EH (cell line): ENCODE measurements around the gene RBBP8.
"Not testable (repeated sequence)": the region's sequence is repeated elsewhere in the genome, so short reads cannot be mapped to it uniquely, and the experiment has no call there.

Experiments used
- DNase-seq: peaks from one replicate; pipeline ENCODE4 v3.0.0-alpha.2; 2015; ENCODE audit warnings: low read depth

The RBBP8 gene

DNA sequence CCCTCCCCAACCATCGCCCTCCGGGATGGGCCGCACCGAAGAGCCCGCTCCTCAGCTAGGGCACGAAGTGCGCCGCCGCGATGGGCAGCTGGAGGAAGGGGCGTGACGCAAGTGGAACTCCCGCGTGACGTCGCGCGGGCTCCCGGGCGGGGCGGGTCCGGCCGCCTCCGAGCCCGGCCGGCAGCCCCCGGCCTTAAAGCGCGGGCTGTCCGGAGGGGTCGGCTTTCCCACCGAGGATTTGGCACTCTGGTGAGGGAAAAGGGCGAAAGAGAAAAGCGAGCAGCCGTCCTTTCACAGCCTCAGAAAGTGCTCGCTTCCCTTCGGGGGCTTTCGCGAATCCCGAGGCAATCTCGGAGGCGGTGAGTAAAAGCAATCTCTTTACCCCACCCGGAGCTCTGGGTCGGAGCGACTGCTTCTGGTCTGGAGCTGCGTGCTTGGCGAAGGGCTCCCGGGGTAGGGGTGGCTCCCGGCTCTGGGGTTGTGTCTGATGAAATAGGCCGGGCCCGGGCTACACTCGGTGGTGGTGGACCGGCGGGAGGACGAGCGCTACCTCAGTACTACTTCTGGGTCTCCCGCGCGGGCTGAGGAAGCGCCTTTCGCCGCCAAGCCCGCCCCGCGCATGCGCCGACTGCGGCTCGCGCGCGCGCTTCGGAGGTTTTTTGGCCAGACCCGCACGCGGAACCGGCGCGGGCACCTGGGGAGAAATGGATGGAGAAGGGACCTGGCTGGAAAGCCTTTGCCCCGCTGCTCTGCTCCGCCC lies at the start of gene RBBP8:
Gene RBBP8 (plus strand): TSS at position 123 of the 760 bp plus-strand sequence. CDS start 3,524 bp downstream, outside the sequence.
- peak; percentile 79 for DNase-seq

DNA sequence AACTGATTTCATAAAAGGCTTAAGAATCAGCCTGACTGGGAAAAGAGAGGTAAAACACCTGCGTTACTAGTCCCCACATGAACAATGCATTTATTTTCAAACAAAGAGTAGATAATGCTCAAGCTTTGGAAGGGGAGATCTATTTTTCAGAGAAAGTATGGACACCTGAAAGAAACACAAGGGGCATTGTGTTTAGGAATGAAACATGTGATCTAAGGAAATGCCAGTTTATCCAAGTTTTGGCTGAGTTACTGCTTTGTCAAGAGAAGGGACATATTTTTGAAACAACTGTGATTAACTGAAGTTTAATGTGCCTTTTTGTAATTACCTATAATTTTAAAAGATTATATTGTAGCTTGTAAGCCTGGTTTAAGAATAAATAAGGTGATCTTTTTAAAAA lies 49.3 kb upstream of the RBBP8 start:
- no peak for DNase-seq

DNA sequence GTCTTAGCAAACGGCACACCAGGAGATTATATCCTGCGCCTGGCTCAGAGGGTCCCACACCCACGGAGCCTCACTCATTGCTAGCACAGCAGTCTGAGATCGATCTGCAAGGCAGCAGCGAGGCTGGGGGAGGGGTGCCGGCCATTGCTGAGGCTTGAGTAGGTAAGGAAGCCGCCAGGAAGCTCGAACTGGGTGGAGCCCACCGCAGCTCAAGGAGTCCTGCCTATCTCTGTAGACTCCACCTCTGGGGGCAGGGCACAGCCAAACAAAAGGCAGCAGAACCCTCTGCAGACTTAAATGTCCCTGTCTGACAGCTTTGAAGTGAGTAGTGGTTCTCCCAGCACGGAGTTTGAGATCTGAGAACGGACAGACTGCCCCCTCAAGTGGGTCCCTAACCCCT lies 47.4 kb upstream of the RBBP8 start:
- not testable (repeated sequence) for DNase-seq

DNA sequence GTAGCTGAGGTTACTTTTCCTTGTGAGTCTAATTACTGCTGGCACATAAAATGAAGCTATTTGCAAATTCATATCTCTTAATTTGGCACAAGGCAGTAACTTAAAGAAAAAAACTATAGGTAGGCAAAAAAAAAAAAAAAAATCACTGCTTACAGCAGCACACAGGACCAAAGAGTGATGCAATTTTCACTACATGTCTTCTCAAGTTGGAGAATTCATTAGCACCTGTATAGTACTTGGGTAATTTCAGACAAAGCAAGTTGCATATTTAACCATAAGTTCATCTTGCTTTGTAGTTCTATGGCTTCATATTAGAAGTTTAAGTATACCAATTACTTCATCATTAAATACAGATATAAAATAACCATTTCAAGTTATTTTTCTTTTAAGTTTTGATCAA lies 33.7 kb upstream of the RBBP8 start:
- no peak for DNase-seq

DNA sequence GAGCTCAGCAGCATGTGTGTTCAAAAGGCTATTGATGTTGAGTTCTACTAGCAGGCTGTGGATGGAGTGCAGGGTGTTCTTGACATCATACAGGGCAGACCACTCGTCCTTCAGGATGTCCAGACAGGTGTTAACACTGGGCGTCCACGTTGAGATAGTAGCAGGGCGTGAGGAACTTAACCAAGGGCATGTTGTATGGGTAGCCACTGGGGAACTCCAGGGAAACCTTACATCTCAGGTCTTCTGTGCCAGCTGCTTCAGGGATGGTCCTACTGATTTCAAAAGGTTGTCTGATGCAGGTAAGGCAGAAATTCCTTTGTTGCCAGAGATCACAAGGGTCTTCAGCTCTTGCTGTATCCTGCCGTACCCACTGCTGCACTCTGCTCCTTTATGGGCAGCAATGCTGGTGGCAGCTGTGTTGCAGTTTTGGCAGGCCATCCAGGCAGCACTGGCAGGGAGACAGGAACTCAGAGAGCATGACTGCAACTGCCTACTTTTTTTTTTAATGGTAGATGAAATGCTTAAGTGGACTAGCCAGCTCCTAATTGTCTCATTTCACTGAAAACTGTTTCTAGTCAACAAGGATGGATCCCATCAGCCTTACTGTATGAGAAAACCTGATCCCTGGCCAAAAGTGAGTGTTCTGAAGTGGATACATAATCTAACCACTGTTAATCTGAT lies 32.4 kb upstream of the RBBP8 start:
- DNase-seq: peak; percentile 1

DNA sequence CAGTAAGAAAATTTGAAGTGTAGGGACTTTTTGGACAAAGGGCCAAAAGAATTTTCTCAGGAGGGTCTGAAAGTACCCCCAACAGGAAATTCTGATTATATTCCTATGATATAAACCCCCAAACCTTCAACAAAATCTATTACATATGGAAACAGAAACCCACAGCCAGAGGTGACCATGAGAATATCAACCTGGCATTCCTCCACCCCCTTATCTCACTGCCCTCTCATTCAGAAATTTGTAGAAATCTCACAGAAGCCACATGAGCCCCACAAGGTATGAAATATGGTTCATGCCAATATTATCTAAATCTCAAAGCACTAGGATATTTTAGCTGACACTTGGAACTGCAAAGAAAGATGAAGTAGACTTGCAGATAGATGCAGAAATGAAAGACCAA lies 31.0 kb upstream of the RBBP8 start:
- no peak for DNase-seq

DNA sequence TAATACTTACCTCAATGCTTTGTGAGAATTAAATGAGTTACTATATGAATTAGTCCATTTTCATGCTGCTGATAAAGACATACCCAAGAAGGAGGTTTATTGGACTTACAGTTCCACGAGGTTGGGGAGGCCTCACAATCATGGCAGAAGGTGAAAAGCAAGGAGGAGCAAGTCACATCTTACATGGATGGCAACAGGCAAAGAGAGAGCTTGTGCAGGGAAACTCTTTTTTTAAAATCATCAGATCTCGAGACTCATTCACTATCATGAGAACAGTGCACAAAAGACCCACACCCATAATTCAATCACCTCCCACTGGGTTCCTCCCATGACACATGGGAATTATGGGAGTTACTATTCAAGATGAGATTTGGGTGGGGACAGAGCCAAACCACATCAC lies 29.9 kb upstream of the RBBP8 start:
- DNase-seq: not testable (repeated sequence)

DNA sequence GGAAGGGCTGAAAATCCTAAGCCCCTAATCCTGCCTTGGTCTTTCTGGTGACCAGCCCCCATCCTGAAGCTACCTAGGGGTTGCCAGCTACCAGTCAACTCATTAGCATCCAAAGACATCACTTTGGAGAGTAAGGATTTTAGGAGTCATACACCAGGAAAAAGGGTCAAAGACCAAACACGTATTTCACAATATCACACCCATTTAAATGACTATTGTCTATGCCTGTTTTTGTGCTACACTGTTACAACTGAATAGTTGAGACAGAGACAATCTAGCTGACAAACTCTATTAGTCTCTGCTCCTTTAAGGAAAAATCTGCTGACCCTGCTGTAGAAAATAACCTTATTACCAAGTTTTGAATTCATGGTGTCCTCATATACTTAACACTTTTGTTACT lies 21.0 kb upstream of the RBBP8 start:
- DNase-seq: no peak

DNA sequence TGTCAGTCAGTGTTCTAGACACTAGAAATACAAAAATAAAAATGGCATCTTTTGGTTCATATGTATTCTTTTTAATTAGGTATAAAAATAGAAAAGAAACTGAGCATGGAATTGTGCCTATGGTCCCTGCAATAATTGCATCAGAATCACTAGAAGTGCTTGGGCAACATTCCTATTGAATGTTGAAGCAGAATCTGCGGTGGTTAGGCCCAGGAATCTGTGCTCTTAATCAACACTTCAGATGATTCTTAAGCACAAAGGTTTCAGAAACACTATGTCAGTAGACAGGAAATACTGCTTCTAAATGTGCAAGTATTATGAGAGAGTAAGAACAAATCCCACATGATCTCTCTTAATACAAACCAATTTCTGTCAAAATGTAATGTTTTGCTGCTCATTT lies 20.3 kb upstream of the RBBP8 start:
- DNase-seq: peak; percentile 57

DNA sequence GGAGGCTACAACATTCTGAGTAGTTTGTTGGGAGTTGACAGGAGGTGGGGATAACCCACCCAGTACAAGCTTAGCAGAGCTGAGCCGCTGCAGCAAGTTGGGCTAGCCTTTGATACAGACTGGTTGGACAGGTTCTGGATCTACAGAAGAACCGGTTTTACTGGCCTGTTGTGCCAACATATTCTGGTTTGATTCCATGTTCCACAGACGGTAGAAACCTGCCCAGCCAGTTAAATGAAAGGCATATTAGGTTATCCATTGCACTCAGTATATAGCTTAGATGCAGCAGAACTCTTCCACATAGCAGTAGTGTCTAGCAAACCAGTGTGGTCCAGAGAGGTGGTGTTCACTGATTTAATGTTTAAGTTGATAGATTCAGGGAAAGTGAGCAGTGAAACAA lies 19.3 kb upstream of the RBBP8 start:
- DNase-seq: no peak

DNA sequence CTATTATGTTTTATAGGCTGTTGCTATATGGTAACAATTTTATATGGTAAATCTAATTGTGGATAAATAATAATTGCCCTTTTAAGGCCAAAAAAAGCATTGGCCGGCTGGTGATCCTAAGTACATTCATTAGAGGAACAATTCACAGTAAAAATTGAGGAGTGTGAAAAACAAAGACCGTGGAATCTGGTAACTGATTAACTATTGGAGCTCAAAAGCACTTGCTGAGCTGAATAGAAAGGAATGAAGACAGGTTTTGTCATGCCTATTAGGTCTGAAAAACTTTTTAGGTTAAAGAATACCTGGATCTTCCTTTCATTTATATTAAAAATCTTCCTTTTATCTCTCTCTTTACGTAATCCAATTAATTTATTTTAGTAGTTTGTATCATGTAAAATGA lies 18.5 kb upstream of the RBBP8 start:
- DNase-seq: no peak

DNA sequence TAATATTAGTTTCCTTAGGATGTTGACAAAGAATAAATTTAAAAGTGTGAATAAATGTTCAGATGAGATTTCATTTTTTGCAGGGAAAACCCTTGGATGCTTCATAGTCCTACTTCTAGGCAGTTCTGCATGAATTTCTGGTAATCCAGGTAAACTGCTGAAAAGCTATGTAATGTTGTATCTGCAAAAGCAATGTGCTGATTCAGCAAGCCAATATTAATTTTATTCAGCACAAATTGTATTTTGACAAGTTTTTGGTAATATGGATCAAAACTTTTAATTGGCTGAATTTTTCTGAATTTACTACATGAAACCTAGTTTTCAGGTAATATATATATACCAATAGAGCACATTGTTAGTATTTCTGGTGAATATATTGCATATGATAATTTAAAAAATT lies 17.8 kb upstream of the RBBP8 start:
- no peak for DNase-seq

DNA sequence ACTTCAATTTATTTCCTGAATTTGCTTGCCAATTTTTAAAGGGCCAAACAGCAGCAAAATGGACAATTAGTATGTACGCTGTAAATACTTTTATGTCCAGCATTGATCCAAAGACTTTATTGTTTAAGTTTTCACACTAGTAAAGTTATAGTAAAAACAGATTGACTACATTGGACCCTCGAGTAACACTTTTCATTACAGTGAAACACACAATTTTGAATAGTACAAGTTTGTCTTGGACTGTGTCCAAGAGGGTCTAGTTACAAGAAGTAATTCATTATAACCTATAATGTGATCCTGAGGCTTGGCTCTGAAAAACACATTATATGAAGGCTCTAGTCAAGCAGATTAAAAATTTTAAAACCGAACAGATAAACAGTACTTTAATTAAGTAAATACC lies 11.4 kb upstream of the RBBP8 start:
- DNase-seq: no peak

DNA sequence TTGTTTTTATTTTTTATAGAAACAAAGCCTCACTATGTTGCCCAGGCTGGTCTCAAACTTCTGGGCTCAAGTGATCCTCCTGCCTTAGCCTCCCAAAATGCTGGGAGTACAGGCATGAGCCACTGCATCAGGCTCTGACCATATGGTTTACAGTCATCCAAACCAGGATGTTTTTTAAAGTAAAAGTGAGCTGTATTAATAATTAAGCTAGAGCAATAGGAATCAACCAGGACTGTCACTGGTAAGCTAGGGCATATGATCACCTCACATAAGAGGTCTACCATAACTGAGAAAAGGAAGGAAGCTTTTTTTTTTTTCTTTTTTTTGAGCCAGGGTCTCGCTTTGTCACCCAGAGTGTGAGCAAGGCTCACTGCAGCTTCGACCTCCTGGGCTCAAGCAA lies 8.5 kb upstream of the RBBP8 start:
- DNase-seq: no peak

DNA sequence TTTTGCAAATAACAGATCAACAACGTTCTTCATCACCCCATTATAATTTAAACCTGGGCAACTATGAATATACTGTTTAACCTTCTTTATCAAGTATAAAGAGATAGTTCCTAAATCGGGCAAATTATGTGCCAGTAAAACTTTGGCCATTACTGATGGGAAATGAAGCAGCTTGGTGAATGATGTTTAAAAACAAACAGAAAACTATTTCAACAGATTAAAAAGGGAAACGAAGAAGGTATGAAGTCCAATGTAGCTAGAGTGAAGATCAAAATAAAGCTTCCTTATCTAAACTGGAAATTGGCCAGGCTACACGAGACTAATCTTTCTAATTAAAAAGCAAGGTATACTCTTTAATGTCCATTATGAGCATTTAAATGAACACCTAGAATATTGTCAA lies 6.7 kb upstream of the RBBP8 start:
- DNase-seq: no peak

DNA sequence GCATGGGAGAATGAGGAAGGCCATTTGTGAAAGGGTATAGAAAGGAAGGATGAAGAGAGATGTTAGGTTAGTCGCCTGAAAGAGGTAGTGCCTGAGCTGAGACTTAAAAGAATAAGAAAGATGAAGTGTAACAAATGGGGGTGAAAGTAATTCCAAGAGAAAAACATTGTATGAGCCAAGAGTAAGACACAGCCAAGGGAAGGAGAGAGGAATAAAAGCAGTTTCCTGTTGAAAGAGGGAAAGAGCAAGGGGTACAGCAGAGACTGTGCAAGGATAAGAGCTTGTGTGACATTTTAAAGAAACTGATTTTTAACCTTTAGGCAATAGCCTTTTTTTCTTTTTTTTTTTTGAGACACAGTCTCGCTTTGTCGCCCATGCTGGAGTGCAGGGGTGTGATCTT lies 4.8 kb upstream of the RBBP8 start:
- DNase-seq: no peak

DNA sequence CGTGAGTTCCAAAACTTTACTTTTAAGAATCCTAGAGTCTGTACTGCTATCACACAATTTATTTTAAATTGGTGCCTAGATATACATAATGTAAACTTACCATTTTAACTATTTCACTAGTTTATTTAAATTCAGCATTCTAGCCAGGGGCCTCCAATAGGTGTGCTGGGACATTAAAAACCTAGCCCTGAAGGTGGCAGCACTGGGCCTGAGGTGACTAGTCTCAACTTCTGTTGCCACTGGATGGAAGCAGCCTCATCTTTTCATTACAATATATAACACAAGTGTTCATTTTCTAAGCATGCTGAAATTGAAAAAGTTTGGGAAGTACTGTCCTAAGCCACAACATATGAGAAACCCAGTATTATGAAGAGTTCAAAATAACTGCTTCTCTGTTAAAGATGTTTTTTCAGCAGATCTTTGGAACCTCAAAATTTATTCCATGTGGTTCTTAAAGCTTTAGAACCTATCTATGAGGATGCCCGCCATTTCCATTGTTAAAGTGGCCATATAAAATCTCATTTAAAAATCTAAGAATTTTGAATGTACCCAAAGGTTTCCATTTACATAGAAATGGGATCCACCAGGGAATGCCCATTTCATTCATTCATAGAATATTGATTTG lies 2.9 kb upstream of the RBBP8 start:
- peak; percentile 74 for DNase-seq

DNA sequence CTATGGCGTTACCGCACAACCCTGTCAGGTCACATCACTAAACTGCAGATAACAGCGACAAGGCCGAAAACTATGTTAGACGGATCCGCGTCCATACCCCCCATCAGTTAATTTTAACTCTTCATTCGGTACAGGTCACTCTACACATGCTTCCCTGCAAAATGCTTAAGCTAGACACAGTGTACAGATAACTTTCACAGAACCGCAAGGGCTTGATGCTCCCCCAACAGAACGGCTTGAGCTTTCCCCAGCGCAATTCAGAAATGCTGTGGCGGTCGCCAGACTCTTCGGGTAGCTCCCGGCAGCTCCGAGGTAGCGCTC lies 283 bp upstream of the RBBP8 start:
- no peak for DNase-seq

DNA sequence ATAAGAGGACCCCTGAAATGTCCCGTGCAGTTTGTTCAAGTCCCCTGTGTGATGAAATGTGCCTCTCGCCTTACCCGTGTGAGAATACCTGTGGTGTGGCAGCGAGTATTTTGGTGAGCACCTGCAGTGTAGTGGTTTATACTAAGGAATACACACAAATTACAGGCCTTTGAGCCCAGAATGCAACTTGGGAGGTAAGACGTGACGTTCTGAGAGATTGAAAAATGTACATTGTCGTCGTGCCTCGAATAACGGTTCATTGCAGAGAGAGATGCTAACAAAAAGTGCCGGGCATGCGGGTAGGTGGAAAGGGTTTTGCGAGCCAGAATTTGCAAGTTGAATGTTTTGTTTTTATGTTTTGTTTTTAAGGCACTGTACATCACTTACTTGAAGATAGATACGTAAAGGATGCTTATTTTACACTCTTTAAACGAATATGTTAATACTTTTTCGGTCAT lies 867 bp downstream of the RBBP8 start:
- DNase-seq: no peak

DNA sequence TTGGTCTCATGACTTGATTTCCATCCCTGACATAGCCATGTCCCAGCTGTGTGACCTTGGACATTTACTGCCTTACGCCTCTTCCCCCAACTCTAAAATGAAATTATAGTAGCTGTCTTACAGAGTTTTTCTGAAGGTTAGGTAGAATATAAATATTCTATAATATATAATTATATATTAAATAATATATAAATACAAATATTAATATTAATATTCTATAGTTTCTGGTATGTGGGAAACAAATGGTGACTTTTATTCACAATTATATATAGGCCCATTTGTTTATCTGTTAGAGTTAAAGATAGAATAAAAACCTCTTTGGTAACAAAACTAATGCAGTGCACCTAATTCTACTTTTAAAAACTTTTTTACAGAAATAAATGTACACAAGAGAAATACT lies 1.7 kb downstream of the RBBP8 start:
- no peak for DNase-seq

DNA sequence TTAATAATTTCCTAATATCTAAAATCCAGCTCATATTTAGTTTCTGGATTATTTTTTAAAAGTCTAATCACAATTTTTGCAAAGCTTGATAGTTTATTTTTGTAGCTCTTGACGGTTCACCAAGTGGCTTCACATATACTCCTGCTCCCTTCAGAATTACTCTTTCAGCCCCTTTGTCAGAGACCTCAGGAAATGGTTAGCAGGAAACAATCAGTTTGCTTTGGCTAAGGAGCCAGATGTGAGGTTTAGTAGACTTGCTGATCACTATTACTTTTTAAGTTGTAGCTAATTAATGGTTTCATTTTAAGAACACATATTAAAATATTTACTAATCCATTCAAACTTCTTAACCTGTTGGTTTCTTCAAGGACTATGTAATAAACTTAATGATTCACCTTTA lies 2.3 kb downstream of the RBBP8 start:
- DNase-seq: no peak

DNA sequence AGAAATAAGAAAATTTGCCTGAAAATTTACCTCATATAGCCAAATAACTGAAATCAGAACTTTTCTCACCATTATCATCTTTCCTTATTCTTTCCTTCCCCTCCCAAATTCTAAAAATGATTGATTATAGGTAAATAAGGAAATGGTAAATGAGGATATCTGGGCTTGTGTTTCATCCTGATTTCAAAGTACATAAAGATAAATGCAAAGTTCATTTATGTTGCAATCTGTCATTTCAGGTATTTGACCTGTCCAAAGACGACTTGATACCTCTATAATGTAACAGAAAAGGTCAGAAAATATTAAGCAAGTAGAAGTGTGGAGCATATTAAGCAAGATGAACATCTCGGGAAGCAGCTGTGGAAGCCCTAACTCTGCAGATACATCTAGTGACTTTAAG lies 3.4 kb downstream of the RBBP8 start:
- DNase-seq: no peak

DNA sequence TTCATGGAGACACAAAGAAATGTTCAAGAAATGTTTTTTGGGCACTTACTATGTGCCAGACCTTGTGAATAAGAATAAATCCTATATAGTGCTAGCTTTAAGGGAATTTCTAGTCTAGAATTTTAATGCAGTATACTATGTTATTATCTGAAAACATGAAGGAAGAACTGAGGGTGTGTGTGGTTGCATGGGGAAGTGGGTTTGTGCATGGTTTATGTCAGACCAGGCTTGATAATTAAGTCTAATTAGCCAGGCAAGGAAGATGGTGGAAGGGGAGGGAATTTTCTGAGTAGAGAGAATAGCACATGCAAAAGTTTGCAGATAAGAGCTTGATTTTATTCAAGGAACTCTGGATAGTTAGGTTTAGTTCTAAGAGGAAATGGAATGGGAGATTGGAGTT lies 6.5 kb downstream of the RBBP8 start:
- no peak for DNase-seq

DNA sequence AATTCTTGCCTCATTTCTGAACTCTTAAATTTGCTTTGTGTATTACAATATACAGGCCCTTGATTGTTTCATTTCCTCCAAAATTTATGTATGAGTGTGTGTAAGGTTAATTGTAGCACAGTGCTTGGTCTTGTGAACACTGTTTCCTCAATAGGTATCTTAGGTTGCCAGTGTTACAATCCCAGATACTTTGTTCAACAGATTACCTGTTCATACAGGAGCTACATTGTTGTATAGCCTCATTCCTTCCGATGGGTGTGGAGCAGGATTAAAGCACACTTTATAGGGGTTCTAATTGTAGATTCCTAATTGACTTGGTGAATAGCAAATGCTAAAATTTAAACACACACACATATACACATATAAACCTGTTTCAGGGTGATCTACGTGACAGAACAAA lies 10.7 kb downstream of the RBBP8 start:
- DNase-seq: no peak
